Activated T-cell treated with anti-CD3 and anti-CD28 coated beads, Interleukin-2, amount 50 U/mL, for 1 hour (primary cell): ENCODE measurements around the gene UBXN11.

Source experiments
- DNase-seq: peaks from one replicate; pipeline ENCODE4 v3.0.0-alpha.2; 2020

UBXN11 gene

DNA sequence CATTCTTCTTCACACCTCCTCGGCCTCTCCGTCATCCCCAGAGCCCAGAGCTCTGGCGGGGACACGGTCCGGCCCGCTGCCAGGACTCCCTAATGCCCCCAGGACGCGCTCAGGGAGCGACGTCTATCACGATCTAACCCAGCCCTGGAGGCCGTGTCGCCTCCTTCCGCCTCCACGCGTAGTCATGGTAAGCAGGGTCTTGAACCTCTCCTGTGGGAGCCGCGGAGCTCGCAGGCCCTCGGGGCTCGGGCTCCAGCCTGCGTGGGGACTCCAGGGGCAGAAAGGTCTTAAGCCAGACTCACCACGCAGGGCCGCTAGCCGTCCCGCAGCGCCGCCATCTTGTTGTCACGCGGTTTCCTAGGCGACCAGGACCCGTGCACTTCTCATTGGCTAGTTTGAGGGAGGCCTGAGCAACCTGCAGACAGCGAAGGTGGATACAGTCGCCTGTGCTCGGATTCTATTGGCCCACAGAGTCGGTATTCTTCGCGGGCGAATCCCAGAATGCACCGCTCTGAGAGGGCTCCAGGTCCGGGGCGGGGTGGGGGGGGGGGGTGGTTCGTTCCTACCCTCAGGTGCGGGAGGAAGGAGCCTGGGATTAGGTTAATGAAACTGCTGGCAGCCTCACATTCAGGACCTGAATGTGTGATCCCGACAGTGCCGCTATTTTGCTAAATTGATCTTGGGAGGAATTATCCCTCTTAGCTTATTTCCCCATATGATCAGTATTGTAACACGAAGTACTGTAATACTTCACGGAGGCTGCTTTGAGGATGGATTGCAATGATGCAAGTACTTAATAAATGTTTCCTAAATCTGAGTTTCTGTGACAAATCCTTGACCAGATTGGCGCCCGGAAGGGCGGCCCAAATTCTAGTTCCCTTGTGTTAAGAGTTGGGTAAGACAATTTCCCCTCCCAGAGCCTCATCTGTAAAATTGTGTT is at the start of gene UBXN11:
Gene UBXN11, minus strand, starts transcription at position 347 of the 940 bp plus-strand sequence. CDS start 3,753 bp downstream, outside the sequence.
- DNase-seq = peak; percentile 84

GRCh38 chr1:26356106-26356505 is 49.7 kb upstream of the UBXN11 start:
- DNase-seq = no peak

GRCh38 chr1:26354972-26355371 is 48.5 kb upstream of the UBXN11 start:
- DNase-seq = no peak

DNA sequence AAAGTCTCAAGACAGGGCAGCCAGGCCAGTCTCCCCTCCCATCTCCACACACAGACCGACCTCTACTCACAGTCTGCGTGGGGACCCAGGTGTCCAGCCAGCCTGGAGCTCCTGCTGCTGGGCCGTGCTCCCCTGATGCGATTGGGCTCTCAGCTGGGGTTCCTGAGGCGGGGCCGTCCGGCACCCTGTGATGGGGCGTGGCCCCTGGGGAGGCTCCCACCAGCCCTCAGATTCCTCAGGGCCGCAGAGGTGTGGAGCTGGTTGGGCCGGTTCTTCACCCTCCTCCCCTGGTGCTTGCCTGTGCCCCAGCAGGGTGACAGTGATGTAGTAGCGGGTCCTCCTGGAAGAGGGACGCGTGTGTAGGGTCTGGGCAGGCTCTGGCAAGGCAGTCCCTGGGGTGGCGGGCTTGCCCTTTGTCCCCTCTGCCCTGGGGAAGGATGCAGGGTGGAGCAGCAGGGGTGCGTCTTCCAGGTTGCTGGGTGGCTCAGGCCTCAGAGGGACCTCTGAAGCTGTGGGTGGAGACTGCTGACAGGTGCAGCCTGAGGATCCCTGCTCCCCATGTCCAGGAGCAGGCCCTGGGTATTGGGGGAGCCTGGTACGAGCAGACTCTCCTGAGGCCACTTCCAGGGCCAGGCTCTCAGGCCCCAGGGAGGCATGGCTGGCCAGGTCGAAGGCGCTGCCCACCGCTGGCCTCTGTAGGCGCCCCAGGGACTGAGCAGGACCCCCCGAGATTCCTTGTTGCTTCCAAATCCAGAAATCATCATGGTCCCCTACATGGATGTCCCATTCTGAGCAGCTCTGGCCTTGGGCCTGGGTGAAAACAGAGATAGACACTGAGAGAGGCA is 47.8 kb upstream of the UBXN11 start, which contains the start of gene CRYBG2:
Gene CRYBG2, minus strand, starts transcription at position 155 of the 845 bp plus-strand sequence. CDS start 7,473 bp downstream, outside the sequence.
- no peak for DNase-seq

DNA sequence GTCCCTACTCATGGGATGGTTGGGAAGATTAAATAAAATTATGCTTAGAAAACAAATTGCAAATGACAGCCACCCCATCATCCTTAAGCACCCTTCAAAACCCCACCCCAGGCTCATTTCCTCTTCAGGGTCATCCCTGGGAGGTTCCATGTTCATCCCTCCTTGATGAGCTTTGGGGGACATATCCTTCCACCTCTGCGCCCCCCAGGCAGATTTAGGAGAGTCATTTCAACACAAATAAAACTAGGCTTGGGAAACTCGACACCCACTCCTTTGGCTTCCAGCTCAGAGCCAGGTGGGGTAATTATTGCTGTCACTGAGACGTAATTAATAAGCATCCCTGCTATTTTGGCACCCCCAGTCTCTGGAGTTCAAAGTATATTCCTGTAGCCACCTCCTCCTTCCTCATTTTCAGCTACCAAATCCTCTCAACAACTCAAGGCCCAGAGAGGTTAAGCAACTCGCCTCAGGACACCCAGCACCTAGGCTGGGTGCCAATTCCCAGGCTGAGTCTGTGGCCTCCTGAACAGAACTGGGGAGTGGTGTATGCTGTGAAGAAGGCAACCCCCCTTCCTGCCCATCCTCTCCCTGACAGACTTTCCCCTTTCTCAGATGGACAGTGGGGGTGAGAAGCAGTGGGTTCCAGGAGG is 46.9 kb upstream of the UBXN11 start:
- no peak for DNase-seq

DNA sequence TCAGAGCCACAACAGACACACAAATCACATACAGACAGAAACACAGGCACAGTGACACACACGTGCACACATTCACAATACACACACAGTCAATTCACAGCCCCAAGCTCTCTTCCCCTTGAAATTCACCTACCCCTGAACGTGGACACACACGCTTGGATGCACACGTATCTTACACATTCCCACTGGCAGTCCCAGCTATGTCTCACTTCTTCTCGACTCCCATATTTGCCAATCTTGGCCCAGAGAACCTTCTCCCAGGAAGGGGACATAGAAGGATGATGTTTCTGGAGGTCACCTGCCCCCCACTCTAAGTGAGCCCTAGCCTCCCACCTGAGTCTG is 45.9 kb upstream of the UBXN11 start:
- no peak for DNase-seq

DNA sequence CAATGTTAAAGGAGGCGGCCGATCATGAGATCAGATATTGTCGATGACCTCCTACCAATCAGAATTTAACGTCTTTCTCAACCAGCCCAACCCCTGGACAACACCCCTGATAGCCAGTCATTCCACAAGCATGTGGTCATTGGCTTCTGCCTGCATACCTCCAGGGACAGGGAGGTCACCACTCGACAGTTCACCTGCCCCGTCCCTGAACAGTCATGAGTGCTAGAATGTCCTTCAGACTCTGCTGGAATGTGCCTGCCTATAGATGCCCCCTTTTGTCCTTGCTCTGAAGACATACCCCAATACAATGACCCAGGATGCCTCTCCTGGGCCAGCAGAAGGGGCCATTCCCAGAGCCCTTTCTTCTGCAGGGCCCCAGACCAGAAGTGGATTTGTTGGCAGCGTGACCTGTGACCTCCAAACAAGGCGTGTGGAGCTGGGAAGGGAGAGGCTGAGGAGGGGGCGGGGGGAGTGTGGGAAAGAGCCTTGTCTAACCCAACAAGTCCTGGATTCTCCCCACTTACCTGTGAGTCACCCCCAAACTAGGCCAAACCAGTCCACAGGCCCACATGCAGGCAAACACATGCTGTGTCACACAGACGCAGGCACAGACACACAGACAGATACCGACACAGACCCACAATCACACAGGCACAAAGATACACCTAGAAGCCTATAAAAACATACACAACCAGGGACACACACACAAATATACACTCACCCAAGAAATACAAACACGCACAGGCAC is 45.3 kb upstream of the UBXN11 start:
- DNase-seq = no peak

DNA sequence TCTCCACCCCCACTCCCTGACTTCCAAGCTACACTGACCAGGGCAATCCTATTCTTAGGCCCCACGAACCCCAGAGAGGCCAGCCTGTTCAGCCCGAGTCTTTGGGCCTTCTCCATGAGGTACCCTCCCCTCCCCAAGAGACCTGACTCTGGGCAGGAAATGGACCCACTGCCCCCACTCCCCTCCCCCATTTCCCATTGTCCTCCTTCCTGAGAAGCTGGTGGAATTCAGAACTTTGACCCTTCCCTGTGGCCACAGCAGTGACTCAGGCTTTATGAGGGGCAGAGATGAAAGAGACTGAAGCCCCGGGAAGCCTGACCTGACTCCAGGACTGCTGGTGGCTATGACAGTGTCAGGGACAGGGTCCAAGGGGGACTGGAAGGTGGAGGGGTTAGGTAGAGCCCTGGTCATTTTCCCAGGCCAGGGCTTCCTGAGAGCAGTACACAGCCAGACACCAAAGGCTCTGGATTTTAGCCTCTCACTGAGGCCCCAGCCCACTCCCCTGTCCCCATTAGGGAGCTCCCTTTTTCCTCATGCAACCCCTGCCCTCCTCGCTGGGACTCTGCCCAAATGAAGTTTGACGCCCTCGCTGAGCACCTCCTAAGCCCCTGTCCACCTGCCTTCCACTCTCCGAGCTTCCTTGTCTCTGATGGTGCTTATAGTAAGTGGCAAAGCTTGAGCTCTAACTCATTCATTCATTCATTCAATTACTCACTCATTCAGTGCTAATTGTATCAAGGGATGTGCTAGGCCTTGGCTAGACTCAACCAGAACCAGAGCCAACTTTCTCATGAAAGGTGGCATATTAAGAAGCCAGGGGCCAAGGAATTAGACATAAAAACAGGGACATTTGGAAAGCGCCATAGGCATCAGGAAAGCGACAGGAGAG is 44.5 kb upstream of the UBXN11 start:
- DNase-seq = no peak

DNA sequence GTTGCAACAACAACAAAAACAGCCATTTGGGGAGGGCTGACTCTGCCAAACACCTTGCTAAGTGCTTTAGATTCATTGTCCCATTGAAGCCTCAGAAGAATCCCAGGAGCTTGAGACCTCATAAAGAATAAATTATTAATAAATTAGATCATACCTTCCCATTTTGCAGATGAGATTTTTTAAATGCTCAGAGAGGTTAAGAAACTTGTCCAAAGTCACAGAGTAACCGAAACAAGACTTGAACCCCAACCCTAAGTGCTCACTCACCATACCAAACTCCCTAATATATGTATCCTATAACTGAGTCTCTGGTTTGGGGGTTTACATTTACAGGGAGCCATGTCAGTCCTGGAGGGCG is 43.9 kb upstream of the UBXN11 start:
- no peak for DNase-seq

DNA sequence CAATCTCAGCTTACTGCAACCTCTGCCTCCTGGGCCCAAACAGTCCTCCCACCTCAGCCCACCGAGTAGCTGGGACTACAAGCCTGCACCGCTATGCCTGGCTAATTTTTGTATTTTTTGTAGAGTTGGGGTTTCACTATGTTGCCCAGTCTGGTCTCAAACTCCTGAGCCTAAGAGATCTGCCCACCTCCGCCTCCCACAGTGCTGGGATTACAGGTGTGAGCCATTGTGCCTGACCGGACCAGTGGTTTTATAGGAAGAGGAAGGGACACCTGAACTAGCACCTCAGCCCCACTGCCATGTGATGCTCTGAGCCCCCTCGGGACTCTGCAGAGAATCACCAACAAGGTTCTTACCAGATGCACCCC is 43.4 kb upstream of the UBXN11 start:
- DNase-seq = no peak

- no peak for DNase-seq
Measured at GRCh38 chr1:26349188-26349876, 42.9 kb upstream of the UBXN11 start.

- DNase-seq = no peak
Measured at GRCh38 chr1:26346274-26347033, 40.0 kb upstream of the UBXN11 start.

DNA sequence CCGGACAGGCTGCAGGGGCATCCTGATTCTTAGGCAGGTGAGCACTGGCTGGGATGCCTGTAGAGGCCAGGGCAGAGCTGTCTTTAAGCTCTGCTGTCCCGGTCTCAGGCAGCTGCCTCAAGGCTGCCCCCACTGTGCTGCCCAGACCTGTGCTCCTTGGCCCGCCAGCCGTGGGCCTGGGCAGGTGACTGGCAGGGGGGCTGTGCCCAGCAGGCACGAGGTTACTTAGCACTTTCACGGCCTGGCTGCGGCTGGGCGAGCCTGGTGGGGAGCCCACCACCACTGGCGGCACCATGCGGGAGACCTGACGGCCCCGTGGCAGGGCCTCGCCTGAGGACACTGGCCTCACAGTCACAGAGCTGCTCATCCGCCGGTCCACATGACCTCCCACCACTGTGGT is 39.3 kb upstream of the UBXN11 start:
- DNase-seq = no peak

- DNase-seq = no peak
Measured at GRCh38 chr1:26344147-26344920, 37.9 kb upstream of the UBXN11 start.

GRCh38 chr1:26340047-26340481 is 33.6 kb upstream of the UBXN11 start:
- no peak for DNase-seq

GRCh38 chr1:26338670-26339069 is 32.2 kb upstream of the UBXN11 start:
- DNase-seq = no peak

DNA sequence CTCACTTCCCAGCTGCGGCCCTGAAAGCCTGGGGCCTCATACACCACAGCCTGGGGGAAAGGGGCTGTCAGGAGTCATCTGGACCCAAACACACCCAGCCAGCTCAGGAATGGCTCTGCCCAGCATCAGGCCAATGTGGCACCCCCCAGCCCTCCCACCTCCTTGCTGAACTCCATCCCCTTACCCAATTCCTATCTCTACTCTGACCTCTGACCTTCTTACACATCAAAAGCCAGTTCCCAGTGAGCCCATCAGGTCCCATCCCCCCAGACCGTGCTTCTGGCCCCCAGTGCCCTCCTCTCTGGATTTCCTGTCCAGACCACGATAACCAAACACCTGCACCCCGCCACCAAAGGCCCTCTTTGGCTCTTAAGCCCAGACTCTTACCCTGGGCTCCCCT is 31.2 kb upstream of the UBXN11 start:
- no peak for DNase-seq

GRCh38 chr1:26337206-26337535 is 30.7 kb upstream of the UBXN11 start:
- DNase-seq = no peak

DNA sequence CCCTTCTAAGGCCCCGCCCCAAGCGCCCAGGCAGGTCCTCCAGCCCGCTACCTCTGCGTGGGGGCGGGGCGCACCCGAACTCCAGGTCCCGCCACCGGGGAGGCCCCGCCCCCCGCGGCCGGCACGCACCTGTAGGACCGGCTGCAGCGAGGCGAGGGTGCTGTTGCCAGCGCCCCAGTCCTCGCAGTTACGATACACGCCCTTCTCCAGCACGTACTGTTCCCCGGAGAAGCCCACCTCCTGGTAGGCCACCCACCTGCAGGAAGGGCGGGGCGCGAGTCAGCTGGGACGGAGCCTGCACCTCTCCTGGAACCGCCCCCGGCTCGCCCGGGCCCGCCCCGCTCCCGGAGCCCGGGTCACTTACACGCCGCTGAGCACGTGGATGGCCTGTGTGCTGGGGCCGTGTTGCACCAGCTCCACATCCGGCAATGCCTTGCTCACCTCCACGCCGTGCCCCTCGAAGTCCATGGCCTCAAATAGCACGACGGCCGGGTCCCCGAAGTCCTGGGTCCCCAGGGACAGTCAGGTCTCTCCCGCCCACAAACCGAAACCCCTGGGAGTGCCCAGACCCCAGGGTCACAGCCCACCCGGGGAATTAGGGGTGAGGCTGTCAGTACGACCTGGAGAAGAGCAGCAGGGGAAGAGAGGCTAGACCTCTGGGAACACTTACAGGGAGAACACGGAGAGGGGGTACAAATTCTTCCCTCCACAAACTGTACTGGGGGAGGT is 30.2 kb upstream of the UBXN11 start:
- DNase-seq = peak; percentile 91
